Measurements from ENCODE around the gene RBM47. TPM values are rescaled to one million over a fixed set of nuclear protein-coding genes. Genes with fewer than 3 reads are reported as not detected.

The RBM47 gene
- total and polyA plus RNA-seq, 2 experiments from 2014 or later, result 35.6 to 139 TPM

- H3K27ac Mint-ChIP-seq, result no peak overlapping the region
- H3F3A ChIP-seq (replicated peaks; ENCODE audit: low read depth), result no peaks in the 10 kb centered on the region
- no peak for DNase-seq (ENCODE audit: low spot score)
- H3K4me3 Mint-ChIP-seq, result no peak overlapping the region
- no peak overlapping the region for H3K27ac ChIP-seq (ENCODE audit: low read depth)
- ATAC-seq, result no peak
- peaks cover 26% of the 10 kb centered on the region for H3K9me3 Mint-ChIP-seq
- no peak for TF ChIP-seq POLR2AphosphoS5 (IDR thresholded peaks at IDR 0.05; ENCODE audit: low read depth)
- TF ChIP-seq EZH2phosphoT487 (IDR thresholded peaks at IDR 0.05; ENCODE audit: unreplicated experiment), result no peak
- TF ChIP-seq STAT1 (IDR thresholded peaks at IDR 0.05; ENCODE audit: unreplicated experiment), result no peak
- no peak for TF ChIP-seq JUNB (IDR thresholded peaks at IDR 0.05; ENCODE audit: unreplicated experiment)
- no peak for TF ChIP-seq ZNF114 (CRISPR knock-in tag; IDR thresholded peaks at IDR 0.05)
- no peak for TF ChIP-seq NANOG (IDR thresholded peaks at IDR 0.05; ENCODE audit: borderline replicate concordance)
- TF ChIP-seq EZH2 (IDR thresholded peaks at IDR 0.05; ENCODE audit: low read depth, unreplicated experiment), result no peak
- no peak for TF ChIP-seq ZNF331 (CRISPR knock-in tag; IDR thresholded peaks at IDR 0.05; ENCODE audit: low read depth)
- TF ChIP-seq CREB1 (CRISPR knock-in tag; IDR thresholded peaks at IDR 0.05; ENCODE audit: low read depth), result no peak
- TF ChIP-seq REST (IDR thresholded peaks at IDR 0.05; ENCODE audit: unreplicated experiment), result no peak
- TF ChIP-seq ZNF462 (CRISPR knock-in tag; IDR thresholded peaks at IDR 0.05), result no peak
- TF ChIP-seq ETS1 (IDR thresholded peaks at IDR 0.05), result no peak
- no peak for TF ChIP-seq CTCF (conservative IDR thresholded peaks at IDR 0.05; ENCODE audit: low read depth in 2 of 2)
- H3K4me3 ChIP-seq, result no peak overlapping the region
- peaks cover 24% of the 10 kb centered on the region for H3K36me3 Mint-ChIP-seq (ENCODE audit: low read depth)
- no peak overlapping the region for H3K4me2 ChIP-seq
- peaks cover 8% of the 10 kb centered on the region; the same call in 1 of the 3 replicates for H3K4me1 Mint-ChIP-seq
- peaks cover 9% of the 10 kb centered on the region for H3K27me3 Mint-ChIP-seq (ENCODE audit: insufficient read depth, low read depth, poor library complexity)
- H3K4me1 ChIP-seq (ENCODE audit: insufficient read depth), result no peaks in the 10 kb centered on the region
- no peak overlapping the region for H2AFZ ChIP-seq
- no peaks in the 10 kb centered on the region for H3K27me3 ChIP-seq (ENCODE audit: insufficient read depth)
- no peaks in the 10 kb centered on the region for H3K36me3 ChIP-seq (ENCODE audit: insufficient read depth)
- no peaks in the 10 kb centered on the region for H3K79me2 ChIP-seq (replicated peaks; ENCODE audit: insufficient read depth)
- no peaks in the 10 kb centered on the region for H3K9me2 ChIP-seq (ENCODE audit: insufficient read depth)
- H4K20me1 ChIP-seq (replicated peaks; ENCODE audit: insufficient read depth), result no peaks in the 10 kb centered on the region
These were observed 224.5 kb downstream of the RBM47 start for GRCh38 chr4:40405193-40405592.

Measured in GM23338 (cell line).